Activated CD4-positive, alpha-beta T cell treated with anti-CD3 and anti-CD28 coated beads, Interleukin-2, amount 50 U/mL, for 16 hours (primary cell): Measurements from ENCODE around the gene GRID1.

Experiments
- DNase-seq: peaks from one replicate; pipeline ENCODE4 v3.0.0-alpha.2; 2020

Gene GRID1

DNA sequence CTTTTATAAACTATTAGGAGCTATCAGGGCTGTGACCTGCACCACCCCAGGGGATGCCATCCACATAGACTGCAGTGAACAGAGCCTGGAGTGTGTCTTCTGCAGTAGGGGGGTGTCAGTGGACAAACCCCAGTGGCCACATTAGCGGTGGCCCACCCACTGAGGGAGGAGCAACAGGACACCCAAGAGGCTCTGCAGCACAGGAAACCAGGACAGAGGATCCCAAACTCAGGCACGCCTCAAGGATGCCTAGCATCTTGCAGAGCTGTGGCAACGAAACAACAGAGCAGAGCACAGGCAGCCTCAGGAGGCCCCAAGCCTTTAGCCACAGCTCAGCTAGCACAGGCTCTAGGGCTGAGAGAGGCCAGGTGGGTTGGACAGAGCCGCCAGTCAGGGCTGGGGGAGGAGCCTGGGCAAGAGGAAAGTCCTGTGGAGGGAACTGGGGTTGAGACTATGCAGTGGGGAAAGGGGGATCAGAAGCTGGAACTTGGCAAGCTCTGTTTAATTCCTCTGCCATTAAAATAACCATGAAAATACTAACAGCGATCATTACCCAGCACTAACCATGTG lies 53.8 kb downstream of the GRID1 start:
- DNase-seq = no peak

DNA sequence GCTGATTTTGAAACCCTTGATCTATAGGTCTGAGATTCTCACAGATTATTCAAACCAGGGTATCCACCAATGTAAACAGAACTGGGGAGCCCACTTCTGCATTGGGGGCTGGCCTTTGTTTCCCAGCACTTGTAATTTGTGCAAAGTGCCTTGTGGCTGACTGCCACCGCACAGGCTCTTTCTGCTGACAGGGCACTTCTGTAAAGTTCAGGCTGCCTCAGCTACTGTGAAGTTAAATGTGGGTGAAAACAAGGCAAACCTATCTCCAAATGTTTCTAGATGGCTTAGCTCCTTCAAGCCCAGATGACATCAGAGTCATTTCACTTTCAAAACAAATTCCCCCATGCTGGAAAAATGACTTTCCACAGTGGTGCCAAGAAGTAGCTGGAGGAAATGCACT lies 54.7 kb downstream of the GRID1 start:
- no peak for DNase-seq

DNA sequence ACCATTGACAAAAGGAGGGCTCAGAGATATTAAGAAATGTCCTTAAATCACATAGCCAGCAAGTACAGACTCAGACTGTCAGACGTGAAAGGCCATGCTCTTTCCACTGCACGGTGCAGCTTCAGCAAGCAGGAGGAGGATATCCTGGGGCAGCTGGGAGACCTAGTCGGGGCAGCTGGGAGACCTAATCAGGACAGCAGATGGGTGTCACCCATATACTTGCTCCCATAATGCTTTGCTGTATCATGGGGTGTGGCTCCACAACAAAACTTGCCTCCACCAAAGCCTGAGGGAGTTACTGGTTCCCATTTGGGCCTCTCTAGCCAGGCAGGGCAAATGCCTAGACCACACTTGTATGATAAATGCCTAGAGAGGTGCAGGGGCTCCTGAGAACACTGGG lies 55.4 kb downstream of the GRID1 start:
- DNase-seq = no peak

DNA sequence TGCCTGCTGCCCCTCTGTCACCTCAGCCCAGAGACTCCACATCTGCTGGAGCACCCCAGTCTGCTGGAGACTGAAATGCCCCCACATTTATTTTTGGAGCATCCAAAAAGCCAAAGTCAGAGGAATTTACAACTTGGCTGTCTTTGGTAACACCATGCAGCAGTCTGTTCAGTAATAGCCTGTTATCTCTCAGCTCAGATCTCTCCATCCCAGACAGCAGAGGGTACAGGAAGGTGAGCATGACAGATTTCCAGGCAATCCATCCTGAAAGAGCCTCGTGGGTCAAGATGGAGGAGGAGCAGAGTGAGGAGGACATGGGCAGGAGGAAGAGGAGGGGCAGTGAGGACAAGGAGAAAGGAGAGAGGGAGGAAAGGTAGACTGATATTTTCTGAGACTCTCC lies 55.9 kb downstream of the GRID1 start:
- DNase-seq = no peak

DNA sequence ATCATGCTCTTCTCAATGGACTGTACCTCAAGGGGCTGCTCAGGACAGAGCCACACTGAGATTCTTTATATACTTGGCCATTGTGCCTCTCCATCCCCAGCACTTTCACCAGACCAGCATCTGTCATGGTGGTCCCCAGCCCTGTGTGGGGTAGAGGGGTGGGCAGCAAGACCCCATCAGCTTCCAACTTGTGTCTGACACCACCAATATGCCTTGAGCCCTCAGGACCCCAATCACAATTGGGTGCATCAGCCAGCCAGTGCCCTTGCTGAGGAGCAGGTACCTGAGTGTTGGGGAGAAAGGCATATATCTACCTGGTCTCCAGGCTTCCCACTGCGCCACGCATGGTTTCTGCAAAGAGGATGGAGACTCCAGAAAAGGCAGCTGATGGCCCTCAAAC lies 56.3 kb downstream of the GRID1 start:
- DNase-seq = no peak

DNA sequence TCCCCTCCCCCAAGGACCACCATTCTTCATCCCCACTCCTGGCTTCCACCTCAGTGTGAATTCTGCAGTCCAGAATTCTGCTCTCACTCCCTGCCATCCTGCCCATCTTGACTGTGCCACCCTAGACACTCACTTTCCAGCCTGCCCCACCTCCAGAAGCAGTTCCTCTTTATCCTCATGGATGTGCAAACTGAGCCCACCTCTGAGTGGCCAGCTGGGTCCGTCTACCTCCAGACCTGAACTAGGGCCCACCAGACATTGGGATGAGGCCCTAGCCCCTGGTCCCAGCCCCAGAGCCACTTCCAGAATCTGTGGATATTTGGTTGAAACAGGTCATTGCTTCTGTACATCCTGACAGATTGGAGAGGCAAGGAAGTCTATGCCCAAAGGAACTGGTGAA lies 58.5 kb downstream of the GRID1 start:
- DNase-seq = no peak

DNA sequence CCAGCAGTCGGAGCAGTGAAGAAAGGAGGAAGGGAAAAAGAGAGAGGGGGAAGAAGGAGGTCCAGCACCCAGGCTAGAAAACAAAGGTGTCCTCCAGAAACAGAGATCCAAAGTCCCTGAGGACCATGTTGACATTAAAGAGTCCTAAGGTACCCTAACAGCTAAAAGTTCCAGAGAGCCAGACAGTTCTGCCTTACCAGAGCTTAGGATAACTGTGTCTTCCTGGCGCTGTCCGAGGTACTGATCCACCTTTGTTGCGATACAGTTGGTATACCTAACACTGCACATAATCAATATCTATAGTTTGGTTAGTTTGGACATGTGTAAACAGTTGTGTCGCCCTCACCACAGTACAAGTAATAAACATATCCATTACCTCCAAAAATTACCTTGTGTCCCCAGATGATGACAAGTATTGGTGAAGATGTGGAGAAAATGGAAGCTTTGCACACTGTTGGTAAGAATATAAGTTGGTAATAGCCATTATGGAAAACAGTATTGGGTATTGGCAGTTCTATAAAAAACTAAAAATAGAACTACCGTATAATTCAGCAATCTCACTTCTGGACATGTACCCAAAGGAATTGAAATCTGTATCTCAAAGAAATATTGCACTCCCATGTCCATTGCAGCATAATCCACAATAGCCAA lies 59.8 kb downstream of the GRID1 start:
- peak; percentile 8 for DNase-seq

DNA sequence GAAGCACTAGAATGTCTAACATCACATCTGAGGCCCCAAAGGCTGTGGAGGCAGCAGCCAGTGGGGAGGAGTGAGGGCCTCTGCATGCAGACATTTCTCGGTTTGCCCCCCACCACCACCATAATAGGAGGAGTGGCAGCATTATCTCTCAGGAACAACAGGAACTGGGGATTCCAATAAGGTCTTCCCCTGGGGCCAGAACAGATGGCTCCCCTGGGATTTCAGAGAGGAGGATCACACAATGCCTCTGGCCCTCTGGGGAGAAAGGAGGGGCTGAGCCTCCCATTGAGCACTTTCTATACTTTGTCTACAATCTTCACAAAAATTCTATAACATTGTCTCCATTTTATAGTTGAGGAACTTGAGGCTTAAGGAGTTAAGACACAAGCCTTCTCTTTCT lies 61.1 kb downstream of the GRID1 start:
- no peak for DNase-seq

DNA sequence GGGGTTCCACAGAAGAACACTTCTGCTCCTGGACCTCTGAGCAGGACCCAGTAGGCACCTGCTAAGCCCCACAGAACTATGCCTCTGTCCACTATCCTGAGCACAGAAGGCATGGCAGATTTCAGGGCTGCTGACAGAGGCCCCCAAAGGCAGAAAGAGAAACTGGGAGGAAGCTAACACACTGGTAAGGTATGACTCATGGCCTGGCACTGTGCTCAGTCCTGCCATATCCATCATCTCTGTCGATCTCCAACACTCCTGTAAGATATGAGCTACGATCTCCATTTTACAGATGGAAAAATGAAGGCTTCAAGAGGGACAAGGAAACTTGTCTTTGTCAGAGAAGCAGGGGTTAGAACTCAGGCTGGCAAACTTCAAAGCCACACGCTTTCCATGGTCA lies 62.2 kb downstream of the GRID1 start:
- DNase-seq = no peak

DNA sequence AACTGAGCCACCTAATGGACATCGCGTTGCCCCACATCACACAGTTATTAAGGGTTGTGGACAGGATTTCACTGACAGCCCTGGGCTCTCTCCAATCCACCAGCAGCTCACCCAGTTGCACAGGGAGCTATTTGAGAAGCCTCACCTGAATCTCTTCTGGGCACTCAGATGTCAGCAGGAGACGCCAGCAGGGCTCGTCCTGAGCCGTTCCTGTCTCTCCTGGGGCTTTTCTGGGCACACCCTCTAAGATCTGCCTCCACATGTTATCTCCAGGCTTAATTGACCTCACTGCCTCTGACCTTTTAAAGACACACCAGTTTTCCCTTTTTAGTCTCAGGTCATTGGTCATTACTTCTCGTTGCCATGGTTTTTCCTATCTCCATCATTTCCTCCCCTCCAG lies 63.0 kb downstream of the GRID1 start:
- DNase-seq = no peak

DNA sequence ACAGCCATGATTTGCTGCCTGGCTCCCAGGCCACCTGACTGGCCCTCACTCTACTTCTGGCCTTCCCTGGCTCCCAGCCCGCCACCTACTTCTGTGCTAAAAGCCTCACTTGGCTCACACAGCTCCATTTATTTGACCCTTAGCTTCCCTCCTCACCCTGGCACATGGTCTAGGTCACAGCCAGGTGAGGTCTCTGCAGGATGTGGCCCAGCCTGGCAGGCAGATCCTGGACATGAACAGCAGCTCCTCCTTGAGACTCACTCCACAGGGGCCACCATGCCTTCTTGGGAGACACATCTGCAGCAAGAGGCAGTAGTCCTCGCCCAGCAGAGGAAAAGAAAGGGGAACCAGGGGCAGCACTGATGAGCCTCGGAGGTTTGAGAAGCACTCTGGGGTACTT lies 64.6 kb downstream of the GRID1 start:
- no peak for DNase-seq

DNA sequence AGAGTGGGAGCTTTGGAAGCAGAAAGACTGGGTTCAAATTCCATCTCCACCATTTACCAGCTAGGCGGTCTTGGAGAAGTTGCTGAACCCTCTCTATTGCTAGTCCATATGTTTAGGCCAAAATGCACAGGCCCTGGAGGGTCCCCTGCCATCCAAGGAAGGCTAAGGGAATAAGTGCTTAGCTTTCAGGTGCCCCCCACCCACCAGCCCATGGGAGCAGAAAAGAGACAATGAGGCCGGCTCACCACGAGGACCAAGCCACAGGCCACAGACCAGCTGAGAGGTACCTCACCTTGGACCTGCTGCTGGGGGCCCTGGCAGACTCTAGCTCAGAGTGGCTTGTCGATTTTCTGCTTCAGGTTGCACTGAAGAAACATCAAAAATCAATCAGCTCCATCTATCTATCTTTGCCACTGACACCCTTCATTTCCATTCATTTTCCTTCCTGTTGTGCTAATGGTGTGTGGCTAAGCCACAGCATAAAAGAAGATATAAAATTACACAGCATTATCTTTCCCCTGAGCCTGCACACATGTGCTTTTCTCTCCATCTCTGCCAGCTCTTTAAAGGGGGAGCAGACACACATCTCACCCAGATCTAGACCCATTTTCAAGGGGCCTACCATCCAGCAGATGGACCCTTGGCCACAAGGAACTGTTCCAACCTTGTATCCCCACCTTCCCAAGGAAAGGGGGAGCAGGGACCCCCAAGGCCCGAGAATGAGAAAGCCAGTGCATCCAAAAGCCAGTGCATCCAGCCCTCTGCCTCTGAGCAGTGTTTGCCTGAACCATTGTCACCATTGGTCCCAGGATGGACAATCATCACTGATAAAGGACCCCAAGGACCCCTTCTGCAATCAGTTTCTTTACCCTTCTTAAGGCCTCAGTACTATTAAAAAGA lies 65.4 kb downstream of the GRID1 start:
- DNase-seq = no peak

DNA sequence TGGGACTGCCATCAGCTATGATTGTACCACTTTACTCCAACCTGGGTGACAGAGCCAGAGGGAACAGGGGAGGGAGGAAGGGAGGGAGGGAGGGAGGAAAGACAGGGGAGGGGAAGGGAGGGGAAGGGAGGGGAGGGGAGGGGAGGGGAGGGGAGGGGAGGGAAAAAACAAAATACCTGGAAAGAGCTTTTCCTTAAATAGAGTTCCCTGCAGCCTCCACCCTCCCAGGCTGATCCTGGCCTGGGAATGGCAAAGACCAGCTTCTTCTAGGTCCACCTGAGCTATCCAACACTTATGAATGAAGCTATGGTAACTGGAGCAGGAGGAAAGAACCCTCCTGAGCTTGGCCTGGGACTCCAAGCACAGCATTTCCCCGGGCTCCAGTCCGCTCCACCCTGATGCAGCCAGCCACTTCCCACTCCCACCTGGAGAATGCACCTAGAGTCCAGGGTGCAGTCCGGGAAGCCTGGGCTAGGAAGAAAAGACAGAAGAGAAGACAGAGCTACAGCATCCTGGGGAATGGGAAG lies 66.1 kb downstream of the GRID1 start:
- DNase-seq = no peak

DNA sequence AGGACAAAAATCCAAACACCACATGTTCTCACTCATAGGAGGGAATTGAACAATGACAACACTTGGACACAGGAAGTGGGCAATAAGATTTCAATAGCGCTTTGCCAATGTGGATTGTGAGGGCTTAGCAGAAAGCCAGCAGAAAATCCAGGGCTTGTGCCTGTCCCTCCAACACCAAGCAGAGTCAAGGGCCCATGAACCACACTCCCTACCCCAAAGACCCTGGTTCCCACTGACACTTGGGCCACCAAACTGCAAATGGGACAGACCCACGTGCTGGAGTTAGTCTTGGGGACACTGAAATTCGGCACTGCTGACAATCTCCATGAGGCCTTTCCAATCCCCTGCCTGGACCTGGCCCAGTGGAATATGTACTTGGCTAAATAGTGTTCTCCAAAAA lies 67.0 kb downstream of the GRID1 start:
- DNase-seq = no peak

DNA sequence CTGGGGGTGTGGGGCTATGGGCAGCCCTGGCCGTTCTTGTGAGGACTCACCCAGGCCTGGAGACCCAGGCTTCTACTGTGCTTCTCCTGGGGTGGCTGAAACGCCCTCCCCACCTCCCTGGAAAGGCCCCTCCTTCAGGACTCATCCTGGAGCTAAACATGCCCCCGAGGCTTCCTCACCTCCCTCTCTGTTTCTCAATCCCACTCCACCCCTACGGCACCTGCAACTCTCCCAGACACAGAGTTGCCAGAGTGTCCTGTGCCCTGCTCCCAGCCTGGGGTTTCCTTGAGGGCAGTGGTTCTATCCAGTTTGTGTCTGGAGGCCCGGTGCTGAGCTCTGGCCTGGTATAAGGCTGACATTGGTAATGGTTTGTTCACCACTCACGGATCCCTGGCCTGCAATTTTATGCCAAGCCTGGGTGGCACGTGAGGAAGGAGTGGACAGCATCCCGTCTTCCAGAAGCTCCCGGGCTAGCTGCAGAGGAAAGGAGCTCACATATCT lies 68.0 kb downstream of the GRID1 start:
- DNase-seq = no peak

DNA sequence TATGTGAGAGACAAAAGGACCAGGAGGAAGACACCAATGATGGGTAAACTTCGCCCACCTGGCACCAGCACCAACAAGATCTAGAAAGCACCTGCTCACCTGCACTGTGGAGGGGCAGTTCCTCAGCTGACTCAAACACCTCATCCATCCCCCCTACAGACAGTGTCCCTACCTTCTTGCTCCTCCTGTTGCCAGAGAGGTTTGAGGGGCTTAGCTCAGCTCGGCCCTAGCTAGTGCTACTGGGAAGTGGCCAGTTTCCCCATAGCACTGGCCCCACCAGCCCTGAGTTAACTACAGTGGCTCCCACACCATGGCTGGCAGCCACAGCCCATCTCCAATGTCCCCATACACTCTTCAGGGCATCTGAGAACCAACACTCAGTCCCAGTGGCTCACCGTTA lies 70.8 kb downstream of the GRID1 start:
- no peak for DNase-seq

DNA sequence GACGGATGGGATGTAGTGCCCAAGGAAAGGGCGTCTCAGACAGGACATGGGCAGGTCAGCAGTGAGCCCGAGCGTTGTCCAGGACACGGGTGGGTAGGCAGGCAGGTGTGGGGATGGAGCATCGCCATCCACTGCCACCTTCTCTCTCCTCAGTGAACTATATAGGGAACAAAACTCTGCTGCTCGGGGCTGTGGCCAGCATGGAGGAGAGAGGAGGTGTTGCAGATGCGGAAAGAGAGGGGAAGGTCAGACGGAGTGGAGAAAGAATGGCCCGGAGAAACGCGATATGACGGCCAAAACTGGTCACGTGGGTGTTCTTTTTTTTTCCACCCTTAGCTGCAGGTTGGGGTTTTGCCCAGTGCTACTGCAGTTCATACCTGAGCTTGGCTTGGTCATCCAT lies 71.2 kb downstream of the GRID1 start:
- DNase-seq = no peak

DNA sequence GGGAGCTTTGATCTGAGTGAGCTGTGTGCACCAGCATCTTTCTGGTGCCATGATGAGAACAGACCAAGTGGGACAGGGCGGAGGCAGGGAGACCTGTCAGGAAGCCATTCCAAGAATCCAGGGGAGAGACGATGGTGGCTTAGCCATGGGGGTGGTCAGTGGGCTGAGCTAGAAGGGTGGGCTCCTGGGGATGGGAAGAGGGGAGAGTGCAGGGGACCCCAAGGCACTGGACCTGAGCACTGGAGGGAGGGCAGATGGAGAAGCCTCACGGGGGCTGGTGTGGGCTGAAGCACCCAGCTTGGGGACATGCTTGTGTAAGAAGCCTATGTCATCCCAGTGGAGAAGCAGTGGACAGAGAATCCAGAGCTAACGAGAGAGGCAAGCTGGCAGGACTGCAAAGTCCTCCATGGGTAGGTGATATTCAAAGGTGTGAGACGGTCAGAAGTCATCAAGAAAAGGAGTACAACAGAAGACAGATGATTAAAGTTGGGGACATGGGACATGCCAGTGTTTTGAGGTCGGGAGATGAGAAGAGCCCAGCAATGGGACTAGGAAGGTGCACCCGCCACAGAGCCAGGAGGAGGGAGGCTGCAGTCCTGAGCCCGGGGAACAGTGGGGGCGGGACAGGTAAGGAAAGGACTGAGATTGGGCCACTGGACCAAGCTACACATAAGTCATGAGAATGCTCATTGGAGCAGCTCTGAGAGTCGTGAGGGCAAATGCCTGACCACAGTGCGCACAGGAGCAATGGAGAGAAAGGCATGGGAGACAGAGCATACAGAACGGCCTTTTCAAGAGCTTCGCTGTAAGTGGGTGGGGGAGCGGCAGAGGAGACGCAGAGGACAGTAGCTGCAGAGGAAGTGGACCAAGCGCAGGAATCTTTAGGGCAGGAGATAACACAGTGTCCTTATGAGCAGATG lies 72.0 kb downstream of the GRID1 start:
- no peak for DNase-seq

DNA sequence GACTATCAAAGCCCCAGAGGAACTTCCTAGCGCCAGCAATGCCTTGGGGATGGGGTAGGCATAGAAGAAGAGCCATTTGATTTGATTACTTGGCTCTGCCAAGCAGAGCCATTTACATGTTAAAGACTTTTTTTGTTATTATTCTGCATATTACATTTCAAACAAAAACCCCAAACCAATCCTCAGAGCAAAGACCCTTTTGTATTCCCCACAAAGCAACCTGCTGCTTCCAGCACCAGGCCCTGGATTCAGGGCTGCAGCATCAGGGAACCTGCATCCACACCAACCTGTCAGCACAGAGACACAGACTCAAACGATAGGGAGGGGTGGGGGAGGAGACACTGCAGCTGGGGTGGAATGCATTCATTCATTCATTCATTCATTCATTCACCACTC lies 73.2 kb downstream of the GRID1 start:
- no peak for DNase-seq

DNA sequence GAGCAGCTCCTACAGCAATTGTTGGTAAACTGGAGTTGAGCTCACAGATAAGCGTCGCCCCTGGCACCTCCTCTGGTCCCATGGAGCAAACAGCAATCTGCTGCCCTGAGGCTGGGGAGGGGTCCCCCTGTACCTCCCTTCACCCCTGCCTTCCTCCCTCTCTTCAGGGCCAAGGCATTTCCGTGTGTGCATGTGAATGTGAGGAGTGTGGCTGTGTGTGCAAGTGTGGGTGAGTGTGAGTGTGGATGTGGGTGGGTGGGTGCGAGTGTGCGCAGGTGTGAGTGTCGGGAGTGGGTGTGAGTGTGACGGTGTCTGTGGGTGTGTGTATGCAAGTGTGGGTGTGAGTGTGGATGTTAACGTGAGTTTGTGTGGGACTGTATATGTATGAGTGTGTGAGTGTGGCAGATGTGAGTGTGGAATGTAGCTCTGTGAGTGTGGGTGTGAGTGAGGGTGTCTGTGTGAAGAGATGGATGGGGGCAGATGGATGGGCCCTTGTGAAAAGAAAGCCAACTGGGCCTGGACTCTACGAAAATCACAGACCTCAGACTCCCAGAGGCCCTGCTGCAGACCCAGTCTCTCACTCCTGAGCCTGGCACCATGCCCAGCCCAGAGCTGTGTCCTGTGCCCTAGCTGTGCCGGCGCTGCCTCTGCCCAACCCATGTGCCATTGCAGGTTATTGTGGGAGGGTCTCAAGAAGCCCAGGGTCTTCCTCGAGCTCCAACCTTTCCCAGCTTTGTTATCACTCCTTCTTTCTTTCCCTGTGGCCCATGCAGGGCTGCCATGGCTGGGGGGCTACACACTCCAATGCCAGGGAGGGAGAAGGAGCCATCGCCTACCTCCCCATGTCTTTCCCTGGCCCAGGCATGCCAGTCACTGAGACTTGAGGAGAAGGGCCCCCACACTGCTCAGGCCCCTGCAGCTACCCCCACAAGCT lies 73.9 kb downstream of the GRID1 start:
- DNase-seq = no peak

DNA sequence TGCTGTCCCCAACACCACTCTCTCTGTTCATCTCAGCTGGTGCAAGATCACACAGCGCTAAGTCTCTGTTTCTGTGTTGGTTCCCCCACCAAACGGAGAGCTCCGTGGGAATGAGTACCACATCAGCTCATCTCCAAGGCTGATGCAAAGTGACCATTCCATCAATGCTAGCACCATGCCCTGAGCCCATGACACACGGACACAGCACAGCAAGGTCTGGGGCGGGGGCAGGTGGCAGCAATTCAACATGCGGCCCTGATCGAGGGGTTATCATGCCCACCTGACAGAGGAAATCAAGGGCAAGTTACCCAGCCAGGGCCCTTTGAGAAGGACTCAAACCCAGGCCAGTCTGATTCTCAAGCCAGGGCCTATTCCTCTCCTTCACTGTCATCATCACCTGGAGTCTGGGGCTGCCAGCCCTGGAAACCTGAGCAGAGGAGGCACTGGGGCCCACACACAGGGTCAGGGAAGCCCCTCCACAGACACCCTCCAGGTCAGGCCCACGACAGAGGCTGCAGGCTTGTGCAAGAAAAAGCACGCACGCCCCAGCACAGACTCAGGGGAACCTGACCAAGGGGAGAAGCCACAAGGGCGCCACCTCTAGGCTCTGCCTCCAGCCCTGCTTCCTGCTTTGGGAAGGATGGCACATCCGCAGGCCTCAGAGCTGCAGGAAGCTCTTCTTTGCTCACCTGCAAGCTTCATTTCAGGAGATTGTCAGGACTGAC lies 74.8 kb downstream of the GRID1 start:
- DNase-seq = no peak
